NCI-H146 treated with DMSO at 0.1 percent for 48 hours (cell line): Measurements from ENCODE around the gene ZDHHC11B.
"Not testable (repeated sequence)": the region's sequence is repeated elsewhere in the genome, so short reads cannot be mapped to it uniquely, and the experiment has no call there.

Experiments used
- DNase-seq: peaks from one replicate; lab custom pipeline; 2025; ENCODE audit not compliant: unreplicated experiment; lab: John Stamatoyannopoulos, UW

The ZDHHC11B gene

DNA sequence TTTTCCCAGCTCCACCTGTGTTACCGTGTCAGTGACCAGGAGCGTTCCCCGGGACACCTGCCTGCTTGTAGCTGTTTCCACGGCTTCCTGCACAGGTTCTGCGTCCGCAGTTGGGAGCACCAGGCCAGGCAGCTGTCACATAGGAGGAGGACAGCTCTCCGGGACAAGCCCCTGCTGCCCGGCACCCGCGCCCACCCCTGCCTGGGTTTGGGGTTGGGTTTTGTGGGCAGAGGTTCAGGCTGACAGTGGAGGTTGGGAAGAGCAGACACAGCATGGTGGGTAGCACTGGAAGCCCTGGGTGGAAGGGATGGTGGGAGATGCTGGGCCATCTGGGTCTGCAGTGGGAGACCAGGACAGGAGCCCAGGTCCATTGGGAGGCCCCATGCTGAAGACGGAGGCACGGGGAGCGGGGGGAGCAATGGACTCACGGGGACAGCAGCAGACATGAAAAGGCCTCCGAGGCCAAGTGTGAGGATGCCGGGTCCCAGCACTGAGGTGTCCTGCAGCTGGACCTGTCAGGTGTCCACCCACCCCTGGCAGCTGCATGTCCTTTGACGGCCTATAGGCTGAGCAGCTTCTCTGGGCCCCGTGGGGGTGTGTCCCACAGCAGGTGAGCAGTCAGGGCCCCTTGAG lies 2.8 kb upstream of the ZDHHC11B start:
- not testable (repeated sequence) for DNase-seq

GRCh38 chr5:785181-785705 lies 714 bp upstream of the ZDHHC11B start:
- DNase-seq: not testable (repeated sequence)

DNA sequence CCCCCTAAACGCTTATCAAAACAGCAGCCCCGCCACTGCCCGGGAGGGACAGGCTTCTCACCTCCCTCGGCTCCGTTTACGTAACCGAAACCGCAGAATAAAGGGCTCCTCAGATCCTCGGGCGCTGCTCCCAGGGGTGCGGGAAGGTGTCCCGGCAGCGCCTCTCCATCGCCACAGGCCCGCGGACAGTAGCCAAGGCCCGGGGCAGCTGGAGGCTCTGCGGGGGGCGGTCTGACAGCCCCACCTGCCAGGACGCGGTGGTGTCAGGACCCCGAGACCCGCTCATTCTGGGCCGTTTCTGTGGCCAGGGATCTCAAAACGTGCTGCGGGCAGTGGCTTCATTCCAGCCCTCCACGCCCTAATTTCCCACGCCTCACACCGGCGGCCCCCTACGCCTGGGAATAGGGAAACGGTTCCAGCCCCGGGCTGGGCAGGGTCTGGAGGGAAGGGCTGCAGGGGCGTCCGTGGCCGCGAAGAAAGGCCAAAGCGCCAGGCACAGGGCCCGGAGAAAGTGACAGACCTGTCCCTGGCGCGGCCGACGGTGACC lies 575 bp downstream of the ZDHHC11B start:
- DNase-seq: not testable (repeated sequence)

DNA sequence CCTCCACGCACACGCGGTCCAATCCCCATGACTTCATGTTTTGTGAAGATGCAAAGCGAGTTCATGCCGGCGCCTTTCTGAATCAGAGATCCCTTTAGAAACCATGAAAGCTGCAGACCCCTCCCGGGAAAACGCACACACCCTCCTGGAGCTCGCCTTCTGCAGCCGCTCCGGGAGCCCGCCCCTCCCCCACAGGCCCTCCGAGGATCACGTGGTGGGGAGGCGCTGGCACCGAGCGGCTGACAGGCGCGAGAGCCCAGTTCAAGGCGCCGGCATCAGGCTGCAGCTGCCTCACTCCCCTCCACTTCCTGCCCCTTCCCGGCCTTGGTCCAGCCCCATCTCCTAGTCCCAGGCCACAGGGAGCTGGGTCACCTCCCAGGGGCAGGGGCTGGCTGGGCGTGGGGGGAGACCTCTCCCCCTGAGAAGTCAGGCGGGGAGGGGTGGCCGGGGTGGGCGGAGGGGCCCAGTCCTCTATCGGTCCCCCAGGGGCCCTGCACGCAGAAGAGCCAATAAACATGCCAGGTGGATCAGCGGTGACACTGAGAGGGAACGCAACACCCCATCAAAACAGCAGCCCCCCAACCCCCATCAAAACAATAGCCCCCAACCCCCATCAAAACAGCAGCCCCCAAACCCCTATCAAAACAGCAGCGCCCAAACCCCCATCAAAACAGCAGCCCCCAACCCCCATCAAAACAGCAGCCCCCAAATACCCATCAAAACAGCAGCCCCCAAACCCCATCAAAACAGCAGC lies 1.3 kb downstream of the ZDHHC11B start:
- DNase-seq: not testable (repeated sequence)

DNA sequence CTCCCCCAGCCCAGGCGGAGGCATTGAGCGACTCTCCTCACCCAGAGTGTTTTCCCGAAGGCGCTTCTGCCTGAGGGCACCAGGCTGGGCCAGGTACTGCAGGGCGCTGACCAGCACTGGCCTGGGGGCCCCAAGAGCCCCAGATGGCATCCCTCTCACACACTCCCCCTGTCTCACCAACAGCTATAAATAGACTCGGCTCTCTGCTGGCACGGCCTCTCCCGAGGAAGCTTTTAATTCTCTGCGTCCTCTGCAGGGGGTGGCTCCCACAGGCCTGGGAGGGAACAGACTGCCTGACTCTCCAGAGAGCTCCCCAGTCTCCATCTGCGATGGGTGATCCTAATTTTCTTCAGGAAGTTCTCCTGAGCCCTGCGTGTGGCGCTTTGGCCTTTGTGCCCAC lies 2.2 kb downstream of the ZDHHC11B start:
- DNase-seq: not testable (repeated sequence)

DNA sequence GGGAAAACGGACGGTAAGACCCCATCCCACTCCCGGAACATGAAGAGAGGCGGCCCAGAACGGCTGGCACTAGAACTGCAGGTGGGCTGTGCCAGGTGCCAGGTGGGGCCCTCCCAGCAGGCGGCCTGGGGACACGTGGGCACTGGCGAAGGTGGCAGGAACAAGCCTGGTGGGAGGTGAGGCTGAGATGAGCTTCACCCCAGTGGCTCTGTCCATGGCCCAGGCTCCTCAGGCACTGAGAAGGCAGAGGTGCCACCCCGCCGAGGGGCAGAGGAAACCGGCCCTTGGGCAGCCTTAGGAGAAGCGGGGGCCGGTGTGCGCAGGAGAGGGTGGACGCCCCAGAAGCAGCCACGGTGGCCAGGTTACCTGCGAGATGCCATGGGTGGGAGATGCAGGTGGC lies 4.0 kb downstream of the ZDHHC11B start:
- not testable (repeated sequence) for DNase-seq

DNA sequence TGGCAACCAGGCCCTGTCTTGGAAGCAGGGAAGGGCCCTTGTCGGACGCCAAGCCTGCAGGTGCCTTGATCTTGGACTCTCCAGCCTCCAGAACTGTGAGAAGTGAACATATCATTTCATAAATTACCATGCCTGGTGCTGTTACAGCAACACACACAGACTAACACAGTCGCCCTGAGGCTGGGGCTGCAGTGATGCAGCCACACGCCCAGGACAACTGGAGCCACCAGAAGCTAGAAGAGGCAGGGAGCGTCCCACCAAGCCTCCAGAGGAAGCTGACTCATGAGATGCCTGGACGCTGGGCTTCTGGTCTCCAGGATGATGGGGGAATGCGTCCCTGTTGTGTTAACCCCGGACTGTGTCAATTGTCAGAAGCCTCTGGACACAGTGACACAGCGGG lies 5.6 kb downstream of the ZDHHC11B start:
- DNase-seq: not testable (repeated sequence)

DNA sequence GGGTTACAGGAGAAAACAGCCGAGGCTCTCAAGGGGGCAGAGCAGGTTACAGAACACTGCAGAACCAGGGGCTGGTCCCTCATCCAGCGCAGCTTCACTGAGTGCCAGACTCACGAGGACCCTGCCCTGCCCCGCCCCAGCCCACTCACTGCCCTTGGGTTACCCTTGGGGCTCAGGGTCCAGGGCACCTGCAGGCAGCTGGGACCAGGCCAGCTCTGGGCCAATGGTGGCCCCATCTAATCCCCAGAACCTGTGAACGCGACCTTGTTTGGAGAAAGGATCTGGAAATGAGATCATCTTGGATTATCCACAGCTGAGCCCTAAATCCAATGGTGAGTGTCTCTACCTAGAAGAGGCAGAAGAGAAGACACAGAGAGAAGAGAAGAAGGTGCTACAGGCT lies 6.1 kb downstream of the ZDHHC11B start:
- not testable (repeated sequence) for DNase-seq

DNA sequence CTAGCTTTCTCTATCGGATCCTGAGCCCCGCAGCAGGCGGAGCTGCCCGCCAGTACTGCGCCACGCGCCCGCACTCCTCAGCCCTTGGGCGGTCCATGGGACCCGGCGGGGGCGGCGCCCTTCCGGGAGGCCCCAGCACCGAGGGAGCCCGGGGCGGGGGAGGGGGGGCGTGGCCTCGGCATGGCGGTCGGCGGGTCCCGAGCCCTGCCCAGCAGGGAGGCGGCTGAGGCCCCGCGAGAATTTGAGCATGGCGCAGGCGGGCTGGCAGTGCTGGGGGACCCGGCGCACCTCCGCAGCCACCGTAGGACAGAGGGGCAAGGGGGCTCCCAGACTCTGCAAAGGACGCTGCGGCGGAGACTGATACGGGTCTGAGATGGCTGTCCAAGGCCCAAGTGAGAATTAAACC lies 6.8 kb downstream of the ZDHHC11B start:
- DNase-seq: no peak

GRCh38 chr5:776862-777711 lies 7.4 kb downstream of the ZDHHC11B start:
- no peak for DNase-seq

DNA sequence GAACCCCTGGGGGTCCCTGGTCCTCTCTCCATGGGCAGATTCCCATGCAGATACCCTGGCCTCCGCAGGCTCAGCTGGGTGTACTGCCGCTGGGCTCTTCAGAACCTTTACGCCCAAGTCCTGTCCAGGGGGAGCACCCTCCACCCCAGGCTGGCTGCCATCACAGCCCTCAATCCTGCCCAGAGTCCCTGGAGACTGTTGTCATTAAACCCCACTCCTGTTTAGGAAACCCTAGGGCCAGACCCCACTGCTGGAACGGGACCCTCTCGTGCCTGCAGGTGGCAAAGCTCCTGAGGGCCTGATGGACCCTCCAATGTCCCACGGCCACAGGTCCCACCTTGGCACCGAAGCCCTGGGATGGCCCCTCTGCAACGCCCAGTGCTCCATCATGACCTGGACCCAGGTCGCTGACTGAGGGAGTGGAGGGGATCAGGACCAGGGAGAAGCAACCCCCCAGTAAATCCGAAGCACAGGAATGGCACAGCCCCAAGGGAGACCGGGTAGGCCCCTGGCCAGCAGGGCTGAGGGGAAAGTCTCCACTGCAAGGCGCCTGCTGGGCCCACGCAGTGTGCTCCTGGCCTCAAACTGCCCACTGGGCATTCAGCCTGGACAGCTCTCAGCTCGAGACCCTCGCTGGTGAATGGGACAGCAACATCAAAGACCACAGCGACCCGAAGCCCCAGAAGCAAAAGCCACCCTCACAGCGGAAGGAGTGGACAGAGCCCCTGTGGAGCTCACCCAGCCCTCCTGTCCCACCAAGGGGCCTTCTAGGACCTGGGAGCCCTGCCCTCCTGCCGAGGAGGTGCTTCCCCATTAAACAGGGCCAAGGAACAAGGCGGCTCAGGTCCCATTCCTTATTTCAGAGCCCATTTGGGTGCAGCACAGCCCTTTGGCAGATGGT lies 8.3 kb downstream of the ZDHHC11B start:
- no peak for DNase-seq

- not testable (repeated sequence) for DNase-seq
Observed at GRCh38 chr5:775595-775960, 9.0 kb downstream of the ZDHHC11B start.

- DNase-seq: not testable (repeated sequence)
Observed at GRCh38 chr5:774854-775505, 9.5 kb downstream of the ZDHHC11B start.

DNA sequence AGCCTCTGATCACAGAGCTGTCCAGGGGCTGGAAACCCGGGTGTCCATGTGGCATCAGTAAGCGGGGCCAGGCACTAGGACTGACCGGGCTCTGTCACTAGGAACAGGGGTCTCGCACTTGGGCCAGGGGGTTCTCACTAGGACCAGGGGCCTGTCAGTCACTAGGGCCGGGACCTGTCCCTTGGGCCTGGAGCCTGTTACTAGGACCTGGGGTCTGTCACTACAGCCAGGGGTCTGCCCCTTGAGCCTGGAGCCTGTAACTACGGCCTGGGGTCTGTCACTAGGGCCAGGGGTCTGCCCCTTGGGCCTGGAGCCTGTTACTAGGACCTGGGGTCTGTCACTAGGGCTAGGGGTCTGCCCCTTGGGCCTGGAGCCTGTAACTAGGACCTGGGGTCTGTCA lies 10.2 kb downstream of the ZDHHC11B start:
- not testable (repeated sequence) for DNase-seq

DNA sequence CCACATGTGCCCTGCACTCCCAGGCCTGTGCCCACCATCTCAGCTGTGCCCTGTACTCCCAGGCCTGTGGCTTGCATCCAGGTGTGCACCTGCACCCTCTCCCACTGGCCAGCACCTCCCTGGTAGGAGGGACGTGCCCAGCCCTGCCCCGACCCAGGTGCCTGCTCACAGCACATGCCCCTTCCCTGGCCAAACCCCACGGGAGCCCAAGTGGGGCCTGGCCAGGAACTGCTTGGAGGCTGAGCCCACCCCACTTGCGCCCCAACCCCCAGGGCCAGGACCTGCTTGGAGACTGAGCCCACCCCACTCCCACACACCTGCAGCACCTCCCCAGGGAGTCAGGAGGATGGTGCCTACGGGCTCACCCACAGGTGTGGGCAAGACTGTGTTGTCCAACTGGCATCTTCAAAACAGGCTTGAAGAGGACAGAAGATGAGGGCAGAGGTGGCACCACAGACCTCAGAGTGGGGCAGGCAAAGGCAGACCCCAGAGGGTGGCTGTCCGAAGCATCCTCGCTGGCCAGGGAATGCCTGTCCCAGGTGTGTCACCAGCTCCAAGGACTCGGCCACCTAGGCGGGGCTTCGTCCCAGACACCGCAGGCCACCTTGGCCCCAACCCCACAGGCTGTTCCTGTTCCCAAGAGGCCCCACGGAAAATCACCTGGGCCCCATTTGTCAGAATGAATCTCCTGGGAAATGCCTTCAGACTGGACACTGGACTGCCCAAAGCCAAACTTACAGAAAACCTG lies 10.8 kb downstream of the ZDHHC11B start:
- DNase-seq: no peak

GRCh38 chr5:772931-773330 lies 11.6 kb downstream of the ZDHHC11B start:
- not testable (repeated sequence) for DNase-seq

DNA sequence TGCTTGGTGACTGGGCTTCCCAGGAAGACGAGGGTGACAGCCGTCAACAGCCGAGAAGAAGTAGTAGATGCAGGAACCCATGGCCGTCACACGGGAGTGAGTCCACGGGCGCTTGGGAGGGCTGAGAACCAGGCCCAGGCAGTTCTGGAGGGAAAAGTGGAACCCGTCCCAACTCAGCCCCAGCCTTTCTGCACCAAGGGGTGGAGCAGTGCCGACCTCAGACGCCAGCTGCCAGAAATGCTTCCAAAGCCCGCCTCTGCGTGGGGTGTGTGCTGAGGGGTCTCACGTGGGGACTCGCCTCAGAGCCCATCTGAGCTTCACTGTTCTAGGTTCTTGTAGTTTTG lies 12.0 kb downstream of the ZDHHC11B start:
- not testable (repeated sequence) for DNase-seq

- not testable (repeated sequence) for DNase-seq
Observed at GRCh38 chr5:771841-772546, 12.5 kb downstream of the ZDHHC11B start.
